ENCODE results near the gene CORO2B.

The CORO2B gene

GRCh38 chr15:68541743-68542142 lies 37.0 kb upstream of the CORO2B start:
- no peak for TF ChIP-seq CTCF (conservative IDR thresholded peaks at IDR 0.05; ENCODE audit: low read depth, low read length)
- H3K4me3 ChIP-seq (ENCODE audit: low read depth, low read length), result no peak overlapping the region
- DNase-seq (ENCODE audit: low read depth), result no peak

GRCh38 chr15:68542348-68542747 lies 36.4 kb upstream of the CORO2B start:
- no peak for TF ChIP-seq CTCF (conservative IDR thresholded peaks at IDR 0.05; ENCODE audit: low read depth, low read length)
- no peak for DNase-seq (ENCODE audit: low read depth)
- no peak overlapping the region for H3K4me3 ChIP-seq (ENCODE audit: low read depth, low read length)

GRCh38 chr15:68542771-68543164 lies 36.0 kb upstream of the CORO2B start:
- no peak overlapping the region for H3K4me3 ChIP-seq (ENCODE audit: low read depth, low read length)
- no peak for DNase-seq (ENCODE audit: low read depth)
- no peak for TF ChIP-seq CTCF (conservative IDR thresholded peaks at IDR 0.05; ENCODE audit: low read depth, low read length)

GRCh38 chr15:68543165-68544008 lies 35.4 kb upstream of the CORO2B start:
- no peak overlapping the region for H3K4me3 ChIP-seq (ENCODE audit: low read depth, low read length)
- TF ChIP-seq CTCF (conservative IDR thresholded peaks at IDR 0.05; ENCODE audit: low read depth, low read length), result no peak
- DNase-seq (ENCODE audit: low read depth), result peak; percentile 96

GRCh38 chr15:68546318-68546717 lies 32.5 kb upstream of the CORO2B start:
- no peak for DNase-seq (ENCODE audit: low read depth)
- H3K4me3 ChIP-seq (ENCODE audit: low read depth, low read length), result no peak overlapping the region
- TF ChIP-seq CTCF (conservative IDR thresholded peaks at IDR 0.05; ENCODE audit: low read depth, low read length), result peak; percentile 14

GRCh38 chr15:68548364-68548763 lies 30.4 kb upstream of the CORO2B start:
- no peak for DNase-seq (ENCODE audit: low read depth)
- TF ChIP-seq CTCF (conservative IDR thresholded peaks at IDR 0.05; ENCODE audit: low read depth, low read length), result no peak
- H3K4me3 ChIP-seq (ENCODE audit: low read depth, low read length), result no peak overlapping the region

- no peak for TF ChIP-seq CTCF (conservative IDR thresholded peaks at IDR 0.05; ENCODE audit: low read depth, low read length)
- no peak for DNase-seq (ENCODE audit: low read depth)
- no peak overlapping the region for H3K4me3 ChIP-seq (ENCODE audit: low read depth, low read length)
Measured at GRCh38 chr15:68550004-68550403, 28.8 kb upstream of the CORO2B start.

All from choroid plexus epithelial cell (primary cell).